HepG2 (cell line): ENCODE measurements around the gene COL9A3. TPM values are rescaled to one million over a fixed set of nuclear protein-coding genes. Genes with fewer than 3 reads are reported as not detected.

Source experiments
- CREM ChIP-seq, 2 experiments: sonication (generic) in 1 of 2; formaldehyde crosslinking in 1 of 2; IDR thresholded peaks; 2 replicates each; pipeline versions ENCODE4 v1.4.0 to v1.6.1; 2016 to 2020; ENCODE audit warnings: antibody characterized with exemption in 1 of 2, mild to moderate bottlenecking in 1 of 2, missing genetic modification reagents in 1 of 2
- CSRNP2 ChIP-seq: sonication (generic); formaldehyde crosslinking; conservative IDR thresholded peaks from 2 replicates; pipeline ENCODE4 v1.8.0; 2022; ENCODE audit warnings: low read depth, missing genetic modification reagents
- FOXO1 ChIP-seq: sonication (generic); formaldehyde crosslinking; IDR thresholded peaks from 2 replicates; pipeline ENCODE4 v1.4.0; 2020; ENCODE audit warnings: missing genetic modification reagents
- FOXP1 ChIP-seq, 2 experiments: fragments of 450-650 bp in 1 of 2; IDR thresholded peaks; 2 replicates each; pipeline ENCODE4 v1.6.1; 2017 to 2018; ENCODE audit warnings: antibody characterized with exemption in 1 of 2
- HIC2 ChIP-seq: sonication (generic); formaldehyde crosslinking; IDR thresholded peaks from 2 replicates; pipeline ENCODE4 v1.9.0; 2022; ENCODE audit warnings: low read depth, missing genetic modification reagents
- KLF13 ChIP-seq: sonication (generic); formaldehyde crosslinking; IDR thresholded peaks from 2 replicates; pipeline ENCODE4 v1.4.0; 2020; ENCODE audit warnings: mild to moderate bottlenecking, missing genetic modification reagents
- KLF16 ChIP-seq, 2 experiments: sonication (generic) in 1 of 2; formaldehyde crosslinking in 1 of 2; IDR thresholded peaks; 2 replicates each; pipeline versions ENCODE4 v1.6.1 to v1.8.0; 2016 to 2023; ENCODE audit warnings: missing genetic modification reagents in 2 of 2, missing compliant biosample characterization in 1 of 2
- KMT2B ChIP-seq: IDR thresholded peaks from 2 replicates; pipeline ENCODE4 v1.6.1; 2016; ENCODE audit warnings: missing genetic modification reagents, missing compliant biosample characterization
- MEIS2 ChIP-seq: sonication (generic); formaldehyde crosslinking; IDR thresholded peaks from 2 replicates; pipeline ENCODE4 v1.9.0; 2021; ENCODE audit warnings: mild to moderate bottlenecking, missing genetic modification reagents
- PLRG1 ChIP-seq: fragments of 450-650 bp; conservative IDR thresholded peaks from 2 replicates; pipeline ENCODE4 v1.6.1; 2016
- SP5 ChIP-seq: IDR thresholded peaks from 2 replicates; pipeline ENCODE4 v1.6.1; 2016; ENCODE audit warnings: low read depth, borderline replicate concordance
- SRSF9 ChIP-seq: fragments of 200-400 bp; formaldehyde crosslinking; IDR thresholded peaks from 2 replicates; pipeline ENCODE4 v1.6.1; 2018; ENCODE audit warnings: borderline replicate concordance, mild to moderate bottlenecking, low read depth, low read length; ENCODE audit not compliant: insufficient read depth, poor library complexity, severe bottlenecking
- TBX2 ChIP-seq: sonication (generic); formaldehyde crosslinking; IDR thresholded peaks from 2 replicates; pipeline ENCODE4 v1.5.0; 2020; ENCODE audit warnings: missing genetic modification reagents, mild to moderate bottlenecking, borderline replicate concordance
- TFE3 ChIP-seq: IDR thresholded peaks from 2 replicates; pipeline ENCODE4 v1.6.1; 2016
- THAP7 ChIP-seq: sonication (generic); formaldehyde crosslinking; IDR thresholded peaks from 2 replicates; pipeline ENCODE4 v1.8.1; 2023; ENCODE audit warnings: mild to moderate bottlenecking, missing genetic modification reagents
- WIZ ChIP-seq: sonication (generic); formaldehyde crosslinking; IDR thresholded peaks from 2 replicates; pipeline ENCODE4 v1.5.1; 2020; ENCODE audit warnings: mild to moderate bottlenecking, missing genetic modification reagents
- ZFP82 ChIP-seq: sonication (generic); formaldehyde crosslinking; IDR thresholded peaks from 2 replicates; pipeline ENCODE4 v1.5.1; 2020; ENCODE audit warnings: mild to moderate bottlenecking, missing genetic modification reagents, borderline replicate concordance
- ZNF180 ChIP-seq: sonication (generic); formaldehyde crosslinking; IDR thresholded peaks from 2 replicates; pipeline ENCODE4 v1.4.0; 2020; ENCODE audit warnings: low read depth, missing genetic modification reagents, borderline replicate concordance
- ZNF24 ChIP-seq: fragments of 450-650 bp; IDR thresholded peaks from 2 replicates; pipeline ENCODE4 v1.6.1; 2017; ENCODE audit warnings: antibody characterized with exemption, mild to moderate bottlenecking
- ZNF556 ChIP-seq: sonication (generic); formaldehyde crosslinking; IDR thresholded peaks from 2 replicates; pipeline ENCODE4 v1.4.0; 2020; ENCODE audit warnings: mild to moderate bottlenecking, missing genetic modification reagents, borderline replicate concordance
- ZNF672 ChIP-seq: sonication (generic); formaldehyde crosslinking; IDR thresholded peaks from 2 replicates; pipeline ENCODE4 v1.8.1; 2022; ENCODE audit warnings: missing genetic modification reagents
- polyA plus RNA-seq, 8 experiments: library from polyadenylated mRNA; depleted of rRNA in 3 of 8; stranded (reverse) in 7 of 8; unstranded in 1 of 8; fragments of >200 nt; fragmentation: Illumina TruSeq in 4 of 8; extraction: Trizol in 4 of 8; gene quantifications; 2 replicates each; pipeline versions ENCODE4 v1.2.1 to v1.2.3, GENCODE V29; 2011 to 2016; ENCODE audit warnings: low read depth in 4 of 8, missing spikeins in 1 of 8, mixed read lengths in 1 of 8; ENCODE audit not compliant: insufficient read depth in 1 of 8
- total RNA-seq, 5 experiments: library from RNA; depleted of rRNA; stranded (reverse); fragments of >200 nt; fragmentation: Illumina TruSeq; extraction: Trizol; gene quantifications; 2 replicates each; pipeline ENCODE4 v1.2.3, GENCODE V29; 2016; ENCODE audit warnings: low read depth in 1 of 5

Gene COL9A3
- total and polyA plus RNA-seq, 2 of the 13 experiments (the other 11 are each of a cell fraction or from before 2014, with no cell fraction given), result 155 to 204 TPM

GRCh38 chr20:62805711-62806382 lies 11.0 kb upstream of the COL9A3 start (continued):
- TF ChIP-seq SP5 (CRISPR knock-in tag), result peak; percentile 92
- TF ChIP-seq THAP7 (CRISPR knock-in tag), result peak; percentile 90
- TF ChIP-seq ZNF672 (CRISPR knock-in tag), result no peak
- TF ChIP-seq KLF16 (CRISPR knock-in tag; IDR thresholded peaks at IDR 0.05), result peak in 1 of 2 experiments; percentile 91; a peak in 1 of 4 replicates
- peak; percentile 63 for TF ChIP-seq MEIS2
- TF ChIP-seq ZNF24, result no peak; the same call in 1 of the 2 replicates
- TF ChIP-seq PLRG1, result no peak
- TF ChIP-seq ZNF556, result peak; percentile 73; the same call in 1 of the 2 replicates
- peak; percentile 81 for TF ChIP-seq TBX2 (CRISPR knock-in tag)
- peak; percentile 78 for TF ChIP-seq KMT2B (CRISPR knock-in tag)
- peak; percentile 70; the same call in 1 of the 2 replicates for TF ChIP-seq CREM (IDR thresholded peaks at IDR 0.05)
- no peak for TF ChIP-seq CREM (CRISPR knock-in tag; IDR thresholded peaks at IDR 0.05)
- TF ChIP-seq ZNF180 (CRISPR knock-in tag), result no peak
- TF ChIP-seq KLF13 (CRISPR knock-in tag), result no peak
- TF ChIP-seq SRSF9, result no peak
- peak; percentile 77 for TF ChIP-seq FOXO1 (CRISPR knock-in tag)
- TF ChIP-seq WIZ (CRISPR knock-in tag), result 0 out of 2 replicates have a peak, but pooled peaks have one; percentile 50
- peak; percentile 82 for TF ChIP-seq TFE3
- no peak for TF ChIP-seq CSRNP2 (CRISPR knock-in tag)
- no peak for TF ChIP-seq FOXP1 (IDR thresholded peaks at IDR 0.05)
- TF ChIP-seq FOXP1 (CRISPR knock-in tag; IDR thresholded peaks at IDR 0.05), result peak; percentile 53; the same call in 1 of the 2 replicates
- peak; percentile 99 for TF ChIP-seq ZFP82 (CRISPR knock-in tag)
- TF ChIP-seq HIC2 (CRISPR knock-in tag), result peak; percentile 76
